Stomach (tissue), 9 donors: ENCODE results near the gene KSR2. TPM values are rescaled to one million over a fixed set of nuclear protein-coding genes. Genes with fewer than 3 reads are reported as not detected.

Experiments
- DNase-seq, 2 donors: peaks; one replicate each; pipeline versions ENCODE4 v3.0.0 to v3.0.0-alpha.2; 2013 to 2019
- H3K27ac ChIP-seq, 5 donors: fragments of 200-600 bp in 4 of 5; sonication (generic) in 4 of 5; one replicate each; pipeline ENCODE4 v1.5.1; 2013 to 2019; ENCODE audit warnings: mild to moderate bottlenecking in 1 of 5, moderate library complexity in 1 of 5
- H3K27me3 ChIP-seq, 3 donors: fragments of 200-600 bp; sonication (generic); one replicate each; pipeline ENCODE4 v1.5.1; 2017 to 2019; ENCODE audit warnings: mixed run types in 1 of 3
- H3K36me3 ChIP-seq, 4 donors: fragments of 200-600 bp; sonication (generic); 1 replicate in 3 of 4; 2 replicates in 1 of 4; pipeline ENCODE4 v1.5.1; 2016 to 2019
- H3K4me1 ChIP-seq, 4 donors: fragments of 200-600 bp; sonication (generic); one replicate each; pipeline ENCODE4 v1.5.1; 2016 to 2019
- H3K4me3 ChIP-seq, 4 donors: fragments of 200-600 bp; sonication (generic) in 3 of 4; one replicate each; pipeline ENCODE4 v1.5.1; 2016 to 2019; ENCODE audit warnings: mild to moderate bottlenecking in 1 of 4
- H3K9me3 ChIP-seq, 4 donors: fragments of 200-600 bp; sonication (generic); one replicate each; pipeline ENCODE4 v1.5.1; 2016 to 2019
- CTCF ChIP-seq, 7 experiments: fragments of 450-650 bp in 4 of 7; fragments of 200-600 bp in 3 of 7; sonication (generic) in 3 of 7; IDR thresholded peaks; one replicate each; pipeline ENCODE4 v1.5.1; 2016 to 2019; ENCODE audit warnings: antibody characterized with exemption in 7 of 7, control low read depth in 2 of 7, mild to moderate bottlenecking in 1 of 7
- EP300 ChIP-seq: sonication (generic); formaldehyde crosslinking; IDR thresholded peaks from one replicate; pipeline ENCODE4 v1.6.1; 2017; ENCODE audit warnings: antibody characterized with exemption
- POLR2A ChIP-seq, 4 donors: fragments of 450-650 bp; IDR thresholded peaks; one replicate each; pipeline ENCODE4 v1.6.1; 2016; ENCODE audit warnings: antibody characterized with exemption in 4 of 4, control low read depth in 2 of 4, mild to moderate bottlenecking in 1 of 4, moderate library complexity in 1 of 4
- POLR2AphosphoS5 ChIP-seq, 3 donors: sonication (generic); formaldehyde crosslinking; IDR thresholded peaks; one replicate each; pipeline ENCODE4 v1.6.1; 2016; ENCODE audit warnings: antibody characterized with exemption in 3 of 3
- WGBS, 5 donors: extraction: QIAGEN DNeasy Blood & Tissue Kit in 3 of 5; methylation state at CpG; one replicate each; pipeline versions ENCODE4 v1.1.5 to v1.1.7; 2013 to 2018; 5-methylcytosine and 5-hydroxymethylcytosine counted together
- intact Hi-C: fragments of 100-400 bp; cut with DNase I; formaldehyde crosslinking; loops from one replicate; pipeline ENCODE4 v1.15.1; 2023; ENCODE audit warnings: low total_unique reads
- polyA plus RNA-seq, 3 donors: library from polyadenylated mRNA; stranded (reverse); fragments of 200-250 nt; gene quantifications; one replicate each; pipeline ENCODE4 v1.2.3, GENCODE V29; 2013
- total RNA-seq, 5 donors: library from RNA; depleted of rRNA; stranded (reverse); fragments of >200 nt; gene quantifications; one replicate each; pipeline versions ENCODE4 v1.1.0 to v1.2.3, GENCODE V29; 2014 to 2016
- donor health status: healthy with polysubstance abuse.
- donor health status: Bipolar disorder and iron deficiency.
- donor health status: healthy.

KSR2 gene
- total and polyA plus RNA-seq, 8 donors = 0.03 to 1.4 (median 0.26) TPM; not detected in 2

GRCh38 chr12:117829108-117829507 lies 139.7 kb downstream of the KSR2 start:
- 92 to 96% (median 95%) methylated on average over 2 of the region's 2 CpGs for WGBS, 5 donors
- intact Hi-C loops = no loop called here
- Histone ChIP-seq H3K36me3 (no peaks in the 10 kb centered on the region), H3K27ac (no peak overlapping the region), H3K4me3 (no peak overlapping the region), H3K4me1 (no peaks in the 10 kb centered on the region), H3K27me3 (no peaks in the 10 kb centered on the region), H3K9me3 (peaks cover 10 to 25% (median 22%) of the 10 kb centered on the region in 4 donors)
- TF ChIP-seq POLR2AphosphoS5 (IDR thresholded peaks at IDR 0.05) (no peak), POLR2A (IDR thresholded peaks at IDR 0.05) (no peak), CTCF (IDR thresholded peaks at IDR 0.05) (no peak), EP300 (no peak)
- no peak for DNase-seq

DNA sequence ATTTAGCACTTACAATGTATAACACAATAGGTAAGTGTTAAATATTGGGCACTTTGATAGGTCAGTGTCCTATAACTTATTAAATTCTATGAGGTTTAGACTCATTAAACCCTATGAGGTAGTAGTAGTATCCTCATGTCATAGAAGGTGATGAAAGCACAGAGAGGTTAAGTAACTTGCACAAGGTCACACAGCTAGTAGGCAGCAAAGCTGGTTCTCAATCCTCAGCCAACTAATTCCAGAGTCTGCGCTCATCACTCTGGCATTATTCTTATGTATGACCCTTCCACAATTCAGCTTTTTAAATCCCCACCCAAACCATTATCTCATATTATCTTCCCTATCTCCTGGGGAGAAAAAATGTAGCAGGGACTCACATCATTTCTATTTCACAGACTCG lies 141.1 kb downstream of the KSR2 start:
- Histone ChIP-seq H3K27ac (no peak overlapping the region), H3K36me3 (no peaks in the 10 kb centered on the region), H3K27me3 (no peaks in the 10 kb centered on the region), H3K4me3 (no peak overlapping the region), H3K9me3 (peaks cover 10 to 25% (median 22%) of the 10 kb centered on the region in 4 donors), H3K4me1 (no peaks in the 10 kb centered on the region)
- TF ChIP-seq CTCF (IDR thresholded peaks at IDR 0.05) (no peak), EP300 (no peak), POLR2A (IDR thresholded peaks at IDR 0.05) (no peak), POLR2AphosphoS5 (IDR thresholded peaks at IDR 0.05) (no peak)
- 90 to 100% (median 92%) methylated on average over 2 of the region's 2 CpGs for WGBS, 5 donors
- intact Hi-C loops = no loop called here
- no peak for DNase-seq

DNA sequence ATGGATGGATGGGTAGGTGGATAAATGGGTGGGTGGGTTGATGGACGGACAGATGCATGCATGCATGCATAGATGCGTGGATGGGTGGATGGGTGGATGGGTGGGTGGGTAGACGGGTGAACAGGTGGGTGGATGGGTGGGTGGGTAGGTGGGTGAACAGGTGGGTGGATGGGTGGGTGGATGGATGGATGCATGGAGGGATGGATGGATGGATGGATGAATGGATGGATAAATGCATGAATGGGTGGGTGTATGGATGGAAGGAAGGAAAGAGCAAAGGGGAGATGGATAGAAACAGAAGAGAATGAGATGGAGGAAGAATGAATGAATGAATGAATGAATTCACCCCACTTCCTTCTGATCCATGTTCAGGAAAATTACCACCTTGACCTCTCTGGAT lies 143.0 kb downstream of the KSR2 start:
- H3K4me3 ChIP-seq = no peak overlapping the region
- 91 to 95% (median 93%) methylated on average over 3 of the region's 3 CpGs for WGBS, 5 donors
- no peaks in the 10 kb centered on the region for H3K36me3 ChIP-seq
- peaks cover 10 to 25% (median 22%) of the 10 kb centered on the region in 4 donors for H3K9me3 ChIP-seq
- H3K4me1 ChIP-seq = no peaks in the 10 kb centered on the region
- H3K27ac ChIP-seq = no peak overlapping the region
- DNase-seq = no peak
- TF ChIP-seq CTCF (IDR thresholded peaks at IDR 0.05) (no peak), EP300 (no peak), POLR2A (IDR thresholded peaks at IDR 0.05) (no peak)
- intact Hi-C loops = no loop called here
- no peaks in the 10 kb centered on the region for H3K27me3 ChIP-seq

- TF ChIP-seq POLR2AphosphoS5 (IDR thresholded peaks at IDR 0.05) (no peak), CTCF (IDR thresholded peaks at IDR 0.05) (no peak), POLR2A (IDR thresholded peaks at IDR 0.05) (no peak), EP300 (no peak)
- Histone ChIP-seq H3K36me3 (no peaks in the 10 kb centered on the region), H3K27me3 (no peaks in the 10 kb centered on the region), H3K4me3 (no peak overlapping the region), H3K9me3 (peaks cover 0 to 4% (median 3%) of the 10 kb centered on the region in 4 donors), H3K27ac (no peak overlapping the region), H3K4me1 (no peaks in the 10 kb centered on the region)
- intact Hi-C loops = no loop called here
- 73 to 84% (median 83%) methylated on average over 6 of the region's 6 CpGs for WGBS, 5 donors
- no peak for DNase-seq
Observed at GRCh38 chr12:117821480-117822175, 147.2 kb downstream of the KSR2 start.
